D721Med (cell line): ENCODE data around the gene DPM3.
A peak's percentile ranks its signal among the peaks of the same experiment; 100 is the strongest.

ENCODE experiments used
- DNase-seq: peaks from one replicate; pipeline ENCODE4 v3.0.0; 2011; ENCODE audit warnings: low spot score; ENCODE audit not compliant: insufficient read length
- FAIRE-seq: peaks from 2 replicates; lab custom pipeline; 2011; peaks lifted over from hg19 to GRCh38; lab: Jason Lieb, UNC
- TF ChIP-seq, protein P1 (sequence below): IDR thresholded peaks from 2 replicates; pipeline ENCODE4 v1.5.1; 2012; ENCODE audit warnings: mild to moderate bottlenecking, control low read depth; ENCODE audit not compliant: insufficient read depth; ENCODE audit errors: missing control alignments

Gene DPM3

DNA sequence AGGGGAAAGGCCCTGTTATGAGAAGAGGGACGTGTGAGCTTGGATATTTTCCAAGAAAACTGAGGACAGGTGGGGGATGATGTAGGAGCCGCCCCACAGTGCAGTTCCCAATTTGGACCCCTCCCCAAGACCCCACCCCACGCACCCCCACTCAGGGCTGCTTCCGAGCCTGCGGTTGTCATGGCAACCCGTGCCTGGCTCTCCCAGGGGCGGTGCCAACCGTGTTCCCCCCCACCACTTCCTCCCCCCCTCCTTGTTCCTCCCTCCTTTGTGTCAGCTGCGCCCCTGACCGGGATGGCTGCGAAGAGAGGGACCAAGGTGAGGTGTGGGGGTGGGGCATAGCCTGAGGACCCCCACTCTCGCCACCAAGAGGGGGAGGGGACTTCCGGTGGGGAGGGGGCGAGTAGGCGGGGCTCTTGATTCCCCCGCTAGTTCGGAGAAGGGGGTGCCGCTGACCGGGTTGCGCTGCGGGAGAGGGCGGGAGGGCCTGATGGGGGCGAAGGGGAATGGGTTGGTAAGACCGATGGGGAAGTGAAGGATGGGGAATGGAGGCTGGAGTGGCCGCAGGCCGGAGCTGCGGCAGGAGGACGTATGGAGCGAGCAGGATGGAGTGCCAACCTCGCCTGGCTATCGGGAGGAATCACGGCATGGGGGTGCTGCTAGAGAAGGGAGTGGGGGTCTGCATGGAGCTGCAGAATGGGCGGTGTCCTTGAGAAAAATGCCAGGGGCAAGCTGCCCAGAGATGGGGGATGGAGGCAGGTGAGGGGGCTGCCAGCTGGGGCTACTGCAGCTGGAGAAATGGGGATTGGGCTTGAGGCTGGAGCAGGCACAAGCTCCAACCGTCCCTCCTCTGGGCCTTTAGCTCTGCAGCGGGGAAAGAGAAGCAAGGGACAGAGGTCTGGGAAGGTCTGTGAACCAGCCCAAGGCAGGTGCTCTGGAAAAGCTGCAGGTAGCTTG lies 34.3 kb upstream of the DPM3 start:
- FAIRE-seq: no peak
- TF ChIP-seq, protein P1, sequence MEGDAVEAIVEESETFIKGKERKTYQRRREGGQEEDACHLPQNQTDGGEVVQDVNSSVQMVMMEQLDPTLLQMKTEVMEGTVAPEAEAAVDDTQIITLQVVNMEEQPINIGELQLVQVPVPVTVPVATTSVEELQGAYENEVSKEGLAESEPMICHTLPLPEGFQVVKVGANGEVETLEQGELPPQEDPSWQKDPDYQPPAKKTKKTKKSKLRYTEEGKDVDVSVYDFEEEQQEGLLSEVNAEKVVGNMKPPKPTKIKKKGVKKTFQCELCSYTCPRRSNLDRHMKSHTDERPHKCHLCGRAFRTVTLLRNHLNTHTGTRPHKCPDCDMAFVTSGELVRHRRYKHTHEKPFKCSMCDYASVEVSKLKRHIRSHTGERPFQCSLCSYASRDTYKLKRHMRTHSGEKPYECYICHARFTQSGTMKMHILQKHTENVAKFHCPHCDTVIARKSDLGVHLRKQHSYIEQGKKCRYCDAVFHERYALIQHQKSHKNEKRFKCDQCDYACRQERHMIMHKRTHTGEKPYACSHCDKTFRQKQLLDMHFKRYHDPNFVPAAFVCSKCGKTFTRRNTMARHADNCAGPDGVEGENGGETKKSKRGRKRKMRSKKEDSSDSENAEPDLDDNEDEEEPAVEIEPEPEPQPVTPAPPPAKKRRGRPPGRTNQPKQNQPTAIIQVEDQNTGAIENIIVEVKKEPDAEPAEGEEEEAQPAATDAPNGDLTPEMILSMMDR: no peak
- peak; percentile 71 for DNase-seq

GRCh38 chr1:155173478-155174323 lies 33.4 kb upstream of the DPM3 start, which contains the start of gene TRIM46:
Gene TRIM46 (plus strand): TSS chr1:155173849. CDS start chr1:155173967, 118 bp downstream.
- DNase-seq (peak; percentile 99), FAIRE-seq (no peak)
- TF ChIP-seq, protein P1: no peak

- peak; percentile 61 for FAIRE-seq
- DNase-seq: peak; percentile 100
- TF ChIP-seq, protein P1: peak; percentile 99
Measured at GRCh38 chr1:155172732-155173477, 32.6 kb upstream of the DPM3 start, which contains the start of gene KRTCAP2. Gene KRTCAP2 (minus strand): TSS chr1:155173304. CDS start chr1:155173224, 80 bp downstream.

DNA sequence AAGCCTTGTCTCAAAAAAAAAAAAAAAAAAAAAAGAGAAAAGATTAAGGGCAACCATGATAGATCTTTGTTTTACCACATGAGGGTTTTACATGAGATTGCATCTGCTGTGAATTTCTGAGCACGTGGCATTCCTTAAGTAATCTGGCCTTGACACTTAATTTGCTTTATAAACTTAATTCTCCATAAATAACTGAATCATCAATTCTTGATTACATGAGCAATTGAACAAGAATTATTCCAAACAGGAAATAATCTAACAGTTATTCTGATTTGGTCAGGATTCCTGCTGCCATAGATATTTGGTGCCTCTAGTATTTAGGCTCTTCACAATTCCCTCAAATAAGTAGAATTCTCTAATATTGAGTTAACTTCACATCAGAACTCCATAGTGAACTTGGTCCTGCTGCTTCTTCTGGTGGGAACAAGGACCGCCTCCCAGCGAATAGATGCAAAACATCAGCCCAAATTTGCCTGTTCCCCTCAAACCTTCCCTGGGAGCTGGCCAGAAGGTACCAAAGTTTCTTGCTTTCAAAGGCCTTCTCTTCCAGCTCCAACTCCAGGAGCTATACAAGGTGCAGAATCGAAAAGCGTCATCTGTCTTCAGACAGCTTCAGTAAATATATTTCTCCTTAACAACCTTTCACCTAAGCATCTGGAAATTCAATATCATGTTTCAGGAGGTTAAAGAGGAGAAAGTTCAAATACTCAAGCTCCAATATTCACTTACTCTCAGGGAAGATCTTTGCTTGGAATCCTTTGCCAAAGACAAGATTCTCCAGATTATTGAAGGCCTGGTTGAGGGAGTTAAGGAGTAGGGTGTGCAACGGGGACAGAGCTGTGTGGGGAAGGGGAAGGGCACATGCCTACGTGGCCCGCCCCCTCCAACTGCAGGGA lies 31.8 kb upstream of the DPM3 start:
- TF ChIP-seq, protein P1: no peak
- FAIRE-seq: peak; percentile 44
- DNase-seq: no peak

DNA sequence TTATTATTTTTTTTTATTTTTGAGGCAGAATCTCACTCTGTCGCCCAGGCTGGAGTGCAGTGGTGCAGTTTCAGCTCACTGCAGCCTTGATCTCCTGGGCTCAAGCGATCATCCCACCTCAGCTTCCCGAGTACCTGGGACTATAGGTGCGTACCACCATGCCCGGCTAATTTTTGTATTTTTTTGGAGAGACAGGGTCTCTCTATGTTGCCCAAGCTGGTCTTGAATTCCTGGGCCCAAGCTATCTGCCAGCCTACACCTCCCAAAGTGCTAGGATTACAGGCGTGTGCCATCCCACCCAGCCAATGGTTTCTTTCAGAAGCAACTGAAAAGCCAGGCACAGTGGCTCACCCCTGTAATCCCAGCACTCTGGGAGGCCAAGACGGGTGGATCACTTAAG lies 30.5 kb upstream of the DPM3 start:
- TF ChIP-seq, protein P1: no peak
- no peak for FAIRE-seq

More for the DNA sequence above, 30.5 kb upstream of the DPM3 start:
- DNase-seq: no peak
